Stimulated activated CD4-positive, alpha-beta T cell treated with anti-CD3 and anti-CD28 coated beads, Interleukin-15, amount 100 ng/mL, for 1 hour (primary cell): ENCODE data around the gene PCDHGA10.
A peak's percentile ranks its signal among the peaks of the same experiment; 100 is the strongest.
"Not testable (repeated sequence)": the region's sequence is repeated elsewhere in the genome, so short reads cannot be mapped to it uniquely, and the experiment has no call there.

Experiments used
- DNase-seq, 2 donors: peaks; one replicate each; pipeline ENCODE4 v3.0.0-alpha.2; 2020; ENCODE audit warnings: low read depth in 1 of 2, low spot score in 1 of 2

Gene PCDHGA10

GRCh38 chr5:141392429-141393198 lies 20.2 kb upstream of the PCDHGA10 start, which contains the start of gene PCDHGA8:
TSS of gene PCDHGA8 (plus strand) at chr5:141392633. CDS start at chr5:141392814, 181 bp downstream.
- no peak for DNase-seq

- no peak for DNase-seq
These were observed 19.5 kb upstream of the PCDHGA10 start for GRCh38 chr5:141393267-141393666.

DNA sequence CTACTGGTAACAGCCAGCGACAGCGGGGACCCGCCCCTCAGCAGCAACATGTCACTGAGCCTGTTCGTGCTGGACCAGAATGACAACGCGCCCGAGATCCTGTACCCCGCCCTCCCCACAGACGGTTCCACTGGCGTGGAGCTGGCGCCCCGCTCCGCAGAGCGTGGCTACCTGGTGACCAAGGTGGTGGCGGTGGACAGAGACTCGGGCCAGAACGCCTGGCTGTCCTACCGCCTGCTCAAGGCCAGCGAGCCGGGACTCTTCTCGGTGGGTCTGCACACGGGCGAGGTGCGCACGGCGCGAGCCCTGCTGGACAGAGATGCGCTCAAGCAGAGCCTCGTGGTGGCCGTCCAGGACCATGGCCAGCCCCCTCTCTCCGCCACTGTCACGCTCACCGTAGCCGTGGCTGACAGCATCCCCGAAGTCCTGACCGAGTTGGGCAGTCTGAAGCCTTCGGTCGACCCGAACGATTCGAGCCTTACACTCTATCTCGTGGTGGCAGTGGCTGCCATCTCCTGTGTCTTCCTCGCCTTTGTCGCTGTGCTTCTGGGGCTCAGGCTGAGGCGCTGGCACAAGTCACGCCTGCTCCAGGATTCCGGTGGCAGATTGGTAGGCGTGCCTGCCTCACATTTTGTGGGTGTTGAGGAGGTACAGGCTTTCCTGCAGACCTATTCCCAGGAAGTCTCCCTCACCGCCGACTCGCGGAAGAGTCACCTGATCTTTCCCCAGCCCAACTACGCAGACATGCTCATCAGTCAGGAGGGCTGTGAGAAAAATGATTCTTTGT lies 18.2 kb upstream of the PCDHGA10 start:
- not testable (repeated sequence) for DNase-seq

DNA sequence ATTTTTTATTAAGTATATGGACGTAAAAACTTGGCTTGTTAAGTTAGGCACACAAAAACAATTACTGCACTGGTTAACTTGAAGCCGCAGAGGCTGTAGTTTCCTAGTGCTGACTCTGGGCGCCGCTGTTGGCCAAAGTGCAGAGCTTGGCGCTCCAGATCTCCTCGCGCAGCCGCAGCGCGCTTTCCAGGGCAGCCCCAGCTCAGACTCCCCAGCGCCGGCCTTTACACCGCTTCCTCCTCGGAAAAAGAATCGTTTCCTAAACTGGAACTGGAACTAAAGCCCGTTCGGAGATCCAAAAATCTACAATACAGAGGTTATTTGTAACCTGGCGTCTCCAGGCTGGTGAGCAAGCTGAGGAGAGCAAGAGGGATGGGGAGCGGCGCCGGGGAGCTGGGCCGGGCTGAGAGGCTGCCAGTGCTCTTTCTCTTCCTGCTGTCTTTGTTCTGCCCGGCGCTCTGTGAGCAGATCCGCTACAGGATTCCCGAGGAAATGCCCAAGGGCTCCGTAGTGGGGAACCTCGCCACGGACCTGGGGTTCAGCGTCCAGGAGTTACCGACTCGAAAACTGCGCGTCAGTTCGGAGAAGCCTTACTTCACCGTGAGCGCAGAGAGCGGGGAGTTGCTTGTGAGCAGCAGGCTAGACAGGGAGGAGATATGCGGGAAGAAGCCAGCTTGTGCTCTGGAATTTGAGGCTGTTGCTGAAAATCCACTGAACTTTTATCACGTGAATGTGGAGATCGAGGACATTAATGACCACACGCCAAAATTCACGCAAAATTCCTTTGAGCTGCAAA lies 14.8 kb upstream of the PCDHGA10 start, which contains the start of gene PCDHGB5:
Gene PCDHGB5 (plus strand): TSS at position 192 of the 796 bp plus-strand sequence. CDS start 181 bp downstream, at position 373.
- DNase-seq = peak in 1 of 2 donors; percentile 35

DNA sequence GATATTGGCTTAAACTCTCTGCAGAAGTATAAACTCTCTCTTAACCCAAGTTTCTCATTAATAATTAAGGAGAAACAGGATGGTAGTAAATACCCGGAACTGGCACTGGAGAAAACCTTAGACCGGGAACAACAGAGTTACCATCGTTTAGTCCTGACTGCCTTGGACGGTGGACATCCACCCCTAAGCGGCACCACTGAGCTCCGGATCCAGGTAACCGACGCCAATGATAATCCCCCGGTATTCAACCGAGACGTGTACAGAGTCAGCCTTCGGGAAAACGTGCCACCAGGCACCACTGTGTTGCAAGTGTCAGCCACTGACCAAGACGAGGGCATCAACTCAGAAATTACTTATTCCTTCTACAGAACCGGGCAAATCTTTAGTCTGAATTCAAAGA lies 14.2 kb upstream of the PCDHGA10 start:
- no peak for DNase-seq

- DNase-seq = no peak
These were observed 13.1 kb upstream of the PCDHGA10 start for GRCh38 chr5:141399555-141400258.

DNA sequence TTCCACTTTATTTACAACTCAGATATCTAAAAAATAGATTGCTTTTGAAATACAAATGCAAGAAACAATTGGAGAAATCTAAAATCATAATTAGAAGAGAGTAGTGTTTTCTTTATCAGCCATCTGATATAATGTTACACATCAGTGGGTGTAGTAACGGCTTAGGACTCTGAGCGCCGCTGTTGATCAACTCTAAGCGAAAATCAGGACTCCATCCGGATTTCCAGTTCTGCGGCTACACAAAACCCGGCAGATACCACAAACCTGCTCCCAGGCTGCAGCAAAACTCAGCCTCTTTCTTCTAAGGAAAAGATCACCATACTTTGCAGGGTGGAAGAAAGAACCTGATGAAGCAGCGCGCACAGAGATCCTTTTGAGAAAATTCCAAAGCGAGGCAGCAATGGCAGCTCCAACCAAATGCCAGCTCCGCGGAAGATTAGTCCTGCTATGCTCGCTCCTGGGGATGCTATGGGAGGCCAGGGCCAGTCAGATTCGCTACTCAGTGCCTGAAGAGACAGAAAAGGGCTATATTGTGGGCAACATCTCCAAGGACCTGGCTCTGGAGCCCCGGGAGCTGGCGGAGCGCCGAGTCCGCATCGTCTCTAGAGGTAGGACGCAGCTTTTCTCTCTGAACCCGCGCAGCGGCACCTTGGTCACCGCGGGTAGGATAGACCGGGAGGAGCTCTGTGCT lies 10.1 kb upstream of the PCDHGA10 start, which contains the start of gene PCDHGA9:
Gene PCDHGA9 (plus strand): TSS at position 226 of the 691 bp plus-strand sequence. CDS start 175 bp downstream, at position 401.
- DNase-seq = no peak

GRCh38 chr5:141403387-141403786 lies 9.4 kb upstream of the PCDHGA10 start:
- DNase-seq = no peak

GRCh38 chr5:141407790-141408505 lies 4.8 kb upstream of the PCDHGA10 start, which contains the start of gene PCDHGB6:
TSS of gene PCDHGB6 (plus strand) at chr5:141408021. CDS start at chr5:141408203, 182 bp downstream.
- peak in 1 of 2 donors; percentile 30 for DNase-seq

GRCh38 chr5:141409598-141410306 lies 3.0 kb upstream of the PCDHGA10 start:
- no peak for DNase-seq

GRCh38 chr5:141411575-141411974 lies 1.2 kb upstream of the PCDHGA10 start:
- DNase-seq = no peak

GRCh38 chr5:141413540-141414069 lies 818 bp downstream of the PCDHGA10 start:
- DNase-seq = no peak

DNA sequence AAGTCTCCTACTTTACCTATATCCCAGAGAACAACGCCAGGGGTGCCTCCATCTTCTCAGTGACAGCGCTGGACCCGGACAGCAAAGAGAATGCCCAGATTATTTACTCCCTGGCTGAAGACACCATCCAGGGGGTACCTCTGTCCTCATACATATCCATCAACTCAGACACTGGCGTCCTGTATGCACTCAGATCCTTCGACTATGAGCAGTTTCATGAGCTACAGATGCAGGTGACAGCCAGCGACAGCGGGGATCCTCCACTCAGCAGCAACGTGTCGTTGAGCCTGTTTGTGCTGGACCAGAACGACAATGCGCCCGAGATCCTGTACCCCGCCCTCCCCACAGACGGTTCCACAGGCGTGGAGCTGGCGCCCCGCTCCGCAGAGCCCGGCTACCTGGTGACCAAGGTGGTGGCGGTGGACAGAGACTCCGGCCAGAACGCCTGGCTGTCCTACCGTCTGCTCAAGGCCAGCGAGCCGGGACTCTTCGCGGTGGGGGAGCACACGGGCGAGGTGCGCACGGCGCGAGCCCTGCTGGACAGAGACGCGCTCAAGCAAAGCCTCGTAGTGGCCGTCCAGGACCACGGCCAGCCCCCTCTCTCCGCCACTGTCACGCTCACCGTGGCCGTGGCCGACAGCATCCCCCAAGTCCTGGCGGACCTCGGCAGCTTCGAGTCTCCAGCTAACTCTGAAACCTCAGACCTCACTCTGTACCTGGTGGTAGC lies 1.9 kb downstream of the PCDHGA10 start:
- not testable (repeated sequence) for DNase-seq

DNA sequence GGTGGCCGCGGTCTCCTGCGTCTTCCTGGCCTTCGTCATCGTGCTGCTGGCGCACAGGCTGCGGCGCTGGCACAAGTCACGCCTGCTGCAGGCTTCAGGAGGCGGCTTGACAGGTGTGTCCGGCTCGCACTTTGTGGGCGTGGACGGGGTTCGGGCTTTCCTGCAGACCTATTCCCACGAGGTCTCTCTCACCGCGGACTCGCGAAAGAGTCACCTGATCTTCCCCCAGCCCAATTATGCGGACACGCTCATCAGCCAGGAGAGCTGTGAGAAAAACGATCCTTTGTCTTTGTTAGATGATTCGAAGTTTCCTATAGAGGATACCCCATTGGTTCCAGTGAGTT lies 2.5 kb downstream of the PCDHGA10 start:
- not testable (repeated sequence) for DNase-seq

DNA sequence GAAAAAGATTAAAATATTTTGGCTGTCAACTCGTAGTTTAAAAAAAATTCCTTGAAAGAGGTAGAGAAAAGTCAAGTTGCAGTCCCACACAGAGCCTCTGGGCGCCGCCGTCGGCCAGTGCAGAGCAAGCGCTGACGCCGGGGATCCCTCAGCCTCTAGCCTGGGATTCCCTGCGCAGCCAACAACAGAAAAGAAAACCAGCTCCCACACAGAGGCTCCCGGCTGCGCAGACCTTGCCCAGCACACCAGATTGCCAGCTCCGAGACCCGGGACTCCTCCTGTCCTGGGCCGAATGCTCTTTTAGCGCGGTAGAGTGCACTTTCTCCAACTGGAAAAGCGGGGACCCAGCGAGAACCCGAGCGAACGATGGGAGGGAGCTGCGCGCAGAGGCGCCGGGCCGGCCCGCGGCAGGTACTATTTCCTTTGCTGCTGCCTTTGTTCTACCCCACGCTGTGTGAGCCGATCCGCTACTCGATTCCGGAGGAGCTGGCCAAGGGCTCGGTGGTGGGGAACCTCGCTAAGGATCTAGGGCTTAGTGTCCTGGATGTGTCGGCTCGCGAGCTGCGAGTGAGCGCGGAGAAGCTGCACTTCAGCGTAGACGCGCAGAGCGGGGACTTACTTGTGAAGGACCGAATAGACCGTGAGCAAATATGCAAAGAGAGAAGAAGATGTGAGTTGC lies 4.8 kb downstream of the PCDHGA10 start, which contains the start of gene PCDHGB7:
Gene PCDHGB7 (plus strand): TSS at position 184 of the 679 bp plus-strand sequence. CDS start 183 bp downstream, at position 367.
- DNase-seq = not testable (repeated sequence)

DNA sequence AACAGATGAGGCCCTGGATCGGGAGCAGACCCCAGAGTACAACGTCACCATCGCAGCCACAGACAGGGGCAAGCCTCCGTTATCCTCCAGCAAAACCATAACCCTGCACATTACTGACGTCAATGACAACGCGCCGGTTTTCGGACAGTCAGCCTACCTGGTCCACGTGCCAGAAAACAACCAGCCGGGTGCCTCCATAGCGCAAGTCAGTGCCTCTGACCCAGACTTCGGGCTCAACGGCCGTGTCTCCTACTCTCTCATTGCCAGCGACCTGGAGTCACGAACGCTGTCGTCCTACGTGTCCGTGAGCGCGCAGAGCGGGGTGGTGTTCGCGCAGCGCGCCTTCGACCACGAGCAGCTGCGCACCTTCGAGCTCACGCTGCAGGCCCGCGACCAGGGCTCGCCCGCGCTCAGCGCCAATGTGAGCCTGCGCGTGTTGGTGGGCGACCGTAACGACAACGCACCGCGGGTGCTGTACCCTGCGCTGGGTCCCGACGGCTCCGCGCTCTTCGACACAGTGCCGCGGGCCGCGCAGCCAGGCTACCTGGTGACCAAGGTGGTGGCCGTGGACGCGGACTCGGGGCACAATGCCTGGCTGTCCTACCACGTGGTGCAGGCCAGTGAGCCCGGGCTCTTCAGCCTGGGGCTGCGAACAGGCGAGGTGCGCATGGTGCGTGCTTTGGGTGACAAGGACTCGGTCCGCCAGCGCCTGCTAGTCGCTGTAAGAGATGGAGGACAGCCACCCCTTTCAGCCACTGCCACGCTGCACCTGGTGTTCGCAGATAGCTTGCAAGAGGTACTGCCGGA lies 6.5 kb downstream of the PCDHGA10 start:
- DNase-seq = no peak
